AG08396 (cell line): ENCODE data around the gene MANBA.

Source experiments
- DNase-seq: peaks from one replicate; pipeline ENCODE4 v3.0.0; 2012; ENCODE audit warnings: low spot score, mixed read lengths

The MANBA gene

DNA sequence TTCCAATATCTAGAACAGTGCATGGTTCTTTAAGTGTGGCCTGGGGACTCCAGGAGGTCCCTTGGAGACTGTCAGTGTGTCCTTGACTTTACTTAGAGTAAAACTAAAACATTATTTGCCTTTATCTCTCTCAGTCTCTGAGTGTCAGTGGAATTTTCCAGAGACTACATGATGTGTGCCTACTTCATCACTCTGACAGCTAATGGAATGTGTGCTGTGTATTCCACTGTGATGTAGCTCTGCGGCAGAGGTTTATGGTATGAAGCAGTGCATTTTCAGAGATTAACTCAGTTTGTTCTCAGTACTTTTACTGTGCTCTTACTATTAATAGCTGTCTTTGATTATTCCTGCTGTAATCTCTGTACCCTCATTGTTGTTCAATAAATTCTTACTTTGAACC lies 85.6 kb downstream of the MANBA start:
- DNase-seq = peak; percentile 16

DNA sequence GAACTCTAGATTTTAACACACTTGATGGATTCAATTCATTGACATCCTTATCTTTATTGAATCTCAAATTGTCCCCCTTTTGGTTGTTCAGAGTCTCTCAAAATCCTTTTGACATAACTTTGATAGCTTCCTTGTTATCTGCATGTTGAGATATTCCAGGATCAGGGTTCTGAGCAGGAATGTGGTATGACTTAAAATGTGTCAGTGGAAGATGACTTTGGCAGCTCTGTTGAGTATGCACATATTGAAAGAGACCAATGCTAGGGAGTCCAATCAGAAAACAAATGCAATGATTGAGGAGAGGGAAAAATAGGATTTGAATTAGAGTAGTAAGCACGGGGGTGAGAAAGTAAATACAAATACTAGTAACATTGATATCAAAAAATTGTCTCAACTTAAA lies 93.8 kb downstream of the MANBA start:
- DNase-seq = no peak

DNA sequence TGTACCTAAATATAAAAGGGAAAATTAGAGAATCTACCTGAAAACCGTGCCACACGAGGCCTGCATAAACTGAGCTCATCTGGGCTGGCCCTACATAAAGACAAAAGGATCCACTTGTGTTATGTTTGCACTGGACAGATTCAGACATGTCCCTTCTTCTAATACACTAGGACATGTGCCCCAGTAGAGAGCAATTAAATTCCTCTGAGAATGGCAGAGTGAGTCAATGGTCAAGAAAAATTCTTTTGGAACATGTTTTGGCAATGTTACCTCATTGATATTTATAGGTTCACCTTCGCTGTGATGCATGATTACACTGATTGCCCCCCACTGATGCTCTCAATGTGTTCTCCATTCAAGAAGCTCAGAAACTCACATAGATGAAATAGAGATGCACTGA lies 95.2 kb downstream of the MANBA start:
- DNase-seq = no peak

DNA sequence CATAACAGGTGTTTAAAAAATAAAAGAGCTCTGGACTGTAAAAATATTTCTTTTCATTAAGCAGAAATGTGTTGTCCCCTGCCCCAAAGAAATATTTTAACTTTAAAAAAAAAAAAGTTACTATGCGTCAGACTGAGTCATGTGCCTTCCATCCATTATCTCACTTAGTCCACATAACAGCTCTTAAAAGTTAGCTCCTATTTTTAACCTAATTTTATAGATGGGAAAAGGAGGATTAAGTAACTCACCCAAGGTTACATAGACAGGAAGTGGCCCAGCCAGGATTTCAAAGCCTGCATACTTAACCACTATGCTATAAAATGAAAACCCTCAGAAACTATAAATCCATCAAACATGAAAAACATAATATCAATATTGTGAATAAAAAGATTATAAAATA lies 97.7 kb downstream of the MANBA start:
- no peak for DNase-seq

DNA sequence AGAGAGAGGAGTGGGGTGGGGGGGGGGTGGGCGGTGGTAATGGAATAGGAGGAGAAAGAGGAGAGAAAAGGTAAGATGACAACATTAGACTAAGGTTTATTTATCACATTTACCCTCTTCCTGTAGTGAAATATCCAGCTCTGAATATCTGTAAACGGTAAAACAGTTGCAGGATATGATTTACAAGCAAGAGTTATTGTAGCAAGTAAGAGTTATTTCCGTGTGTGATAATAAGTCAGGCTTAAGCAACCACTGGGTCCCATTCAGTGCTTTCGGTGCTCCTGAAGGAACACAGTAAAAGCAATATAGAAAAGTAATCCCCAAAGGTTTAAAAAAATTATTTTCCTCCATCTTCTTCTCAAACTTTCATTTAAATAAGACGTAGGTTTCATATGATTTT lies 103.6 kb downstream of the MANBA start:
- DNase-seq = no peak

DNA sequence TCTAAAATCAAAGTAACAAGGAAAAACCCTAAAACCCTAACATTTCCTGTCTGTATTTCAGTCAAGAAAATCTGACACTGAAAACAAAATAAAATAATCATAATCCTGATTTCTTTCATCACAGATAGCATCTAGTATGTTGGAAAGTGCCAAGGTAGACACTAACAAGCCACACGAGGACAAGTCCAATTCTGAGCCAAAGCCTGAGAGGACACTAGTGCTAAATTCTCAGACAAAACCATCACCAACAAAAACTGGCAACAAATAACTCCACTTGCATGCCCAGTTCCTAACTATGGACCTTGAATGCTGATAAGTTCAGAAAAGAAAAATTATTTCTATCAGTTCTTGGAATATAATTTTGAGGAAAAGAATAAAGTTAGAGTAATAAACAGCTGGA lies 113.7 kb downstream of the MANBA start:
- DNase-seq = no peak

DNA sequence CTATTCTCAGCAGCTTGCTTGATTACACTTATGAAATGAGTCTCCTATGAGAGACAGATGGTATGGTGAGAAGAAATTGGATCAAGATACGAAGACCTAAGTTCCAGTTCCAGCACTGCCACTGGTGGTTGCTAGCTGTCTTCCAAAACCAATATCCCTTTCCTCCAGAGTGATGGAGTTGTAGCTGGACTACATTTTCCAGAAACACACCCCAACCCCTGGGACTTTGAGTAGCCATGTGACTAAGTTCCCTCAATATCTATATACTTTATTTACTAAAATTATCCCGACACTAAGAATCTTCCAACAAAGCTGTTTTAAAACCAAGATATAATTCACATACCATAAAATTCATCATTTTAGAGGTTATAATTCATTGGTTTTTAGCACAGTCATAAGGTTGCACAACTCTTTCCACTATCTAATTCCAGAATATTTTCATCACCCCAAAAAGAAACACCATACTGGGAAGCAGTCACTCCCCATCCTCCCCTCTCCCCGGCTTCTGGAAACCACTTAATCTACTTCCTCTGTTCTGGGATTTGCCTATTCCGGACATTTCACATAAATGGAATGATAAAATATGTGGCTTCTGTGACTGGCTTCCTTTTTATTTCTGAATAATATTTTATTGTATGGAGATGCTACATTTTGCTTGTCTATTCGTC lies 118.0 kb downstream of the MANBA start:
- DNase-seq = no peak

DNA sequence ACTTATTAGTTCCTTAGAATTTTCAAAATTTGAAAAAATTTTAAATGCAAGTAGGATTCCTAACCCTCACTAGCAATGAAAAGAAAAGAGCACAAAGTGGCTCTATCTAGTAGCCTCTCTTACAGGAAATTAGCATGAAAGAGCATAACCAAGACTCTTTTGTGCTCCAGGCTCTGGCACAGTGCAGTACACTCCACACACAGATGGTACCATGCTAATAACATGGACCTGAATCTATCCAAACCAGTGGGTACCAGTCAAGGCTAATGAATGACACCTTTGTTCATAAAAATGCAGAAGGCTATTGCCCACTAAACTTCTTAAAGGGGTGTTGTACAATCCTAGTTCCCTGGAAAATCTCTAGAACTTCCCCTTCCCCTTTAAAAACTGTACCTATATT lies 119.0 kb downstream of the MANBA start:
- DNase-seq = no peak

DNA sequence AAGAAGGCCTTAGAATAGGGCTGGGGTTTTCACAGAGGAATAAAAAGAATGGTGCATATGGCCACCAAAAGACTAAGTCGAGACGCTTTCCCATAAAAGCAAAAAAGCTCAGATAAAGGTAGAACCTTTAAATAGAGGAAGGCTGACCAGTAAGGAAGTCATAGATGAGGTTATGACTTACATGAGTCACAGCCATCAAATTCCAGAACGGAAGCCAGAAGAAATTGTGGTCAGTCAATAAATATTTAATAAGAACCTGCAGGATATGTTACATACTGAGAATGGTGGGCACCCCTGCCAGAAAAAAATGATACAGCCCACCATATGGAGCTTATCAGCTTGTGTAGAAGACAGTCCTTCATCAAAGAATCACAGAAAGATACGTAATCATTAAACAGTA lies 120.1 kb downstream of the MANBA start:
- no peak for DNase-seq

DNA sequence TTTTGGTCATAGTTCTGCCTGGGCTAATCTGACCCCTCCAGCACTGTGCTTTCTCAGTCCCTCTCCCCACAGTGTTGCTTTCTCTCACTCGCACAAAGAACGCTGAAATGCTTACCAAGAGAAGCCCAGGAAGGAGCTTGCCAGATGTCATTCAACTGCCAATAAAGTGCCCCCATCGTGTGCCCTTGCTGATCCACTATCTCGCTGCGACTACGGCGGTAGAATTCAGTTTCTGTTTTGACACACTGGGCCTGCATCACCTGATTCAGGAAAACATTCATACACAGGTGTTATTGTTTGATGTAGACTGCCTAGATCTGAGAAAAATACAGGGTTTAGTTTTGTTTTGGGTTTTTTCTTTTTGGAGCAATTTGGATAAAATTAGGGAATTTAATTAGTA lies 121.2 kb downstream of the MANBA start:
- no peak for DNase-seq

DNA sequence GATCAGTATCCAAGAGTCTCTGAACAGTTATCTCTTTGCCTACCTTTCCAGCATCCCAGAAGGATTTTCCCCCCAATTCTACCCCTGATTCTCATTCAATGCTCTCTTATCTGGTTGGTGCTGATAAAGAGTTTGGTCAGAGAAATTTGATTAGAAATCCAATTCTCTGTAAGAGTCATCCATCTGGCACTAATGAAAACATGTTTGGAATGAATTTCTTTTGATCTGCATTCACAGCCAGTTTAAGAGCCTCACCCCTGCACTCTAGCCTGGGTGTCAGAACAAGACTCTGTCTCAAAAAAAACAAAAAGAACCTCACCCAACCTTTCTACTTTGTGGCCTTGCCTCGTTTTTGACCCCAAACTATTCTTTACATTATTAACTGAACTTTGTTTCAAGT lies 122.1 kb downstream of the MANBA start:
- no peak for DNase-seq

DNA sequence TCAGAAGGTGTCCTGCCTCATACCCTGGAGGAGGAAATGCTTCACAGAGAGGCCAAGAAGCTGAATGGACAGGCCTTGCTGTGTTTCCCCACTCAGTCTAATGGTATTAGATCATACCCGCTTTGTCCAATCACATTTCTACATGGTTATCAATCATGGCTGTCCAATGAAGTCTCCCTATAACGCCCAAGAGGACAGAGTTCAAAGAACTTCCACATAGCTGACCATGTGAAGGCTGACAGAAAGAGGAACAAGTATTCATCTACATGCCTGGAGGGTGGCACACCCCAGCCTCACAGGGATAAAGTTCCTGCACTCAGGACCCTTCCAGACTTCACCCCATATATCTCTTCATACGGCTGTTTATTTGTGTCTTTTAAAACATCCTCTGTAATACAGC lies 123.4 kb downstream of the MANBA start:
- no peak for DNase-seq

DNA sequence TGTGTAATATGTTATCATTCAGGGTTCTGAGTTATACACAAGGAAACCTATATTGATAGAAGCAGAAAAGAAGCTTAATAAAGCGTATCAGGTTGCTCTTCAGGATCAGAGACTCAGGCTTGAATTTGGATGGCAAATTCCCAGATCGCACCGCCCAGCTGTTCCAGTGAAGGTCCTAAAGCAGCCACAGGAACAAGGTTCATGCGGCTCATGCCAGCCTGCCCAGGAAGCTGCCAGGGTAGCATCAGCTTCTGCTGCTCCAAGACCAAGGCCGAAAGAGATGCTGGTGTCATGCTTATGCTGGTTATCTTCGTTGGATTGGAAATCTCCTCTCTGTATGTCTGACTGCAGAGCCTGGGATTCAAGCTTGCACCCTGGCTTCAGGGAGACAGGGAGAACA lies 127.7 kb downstream of the MANBA start:
- no peak for DNase-seq

DNA sequence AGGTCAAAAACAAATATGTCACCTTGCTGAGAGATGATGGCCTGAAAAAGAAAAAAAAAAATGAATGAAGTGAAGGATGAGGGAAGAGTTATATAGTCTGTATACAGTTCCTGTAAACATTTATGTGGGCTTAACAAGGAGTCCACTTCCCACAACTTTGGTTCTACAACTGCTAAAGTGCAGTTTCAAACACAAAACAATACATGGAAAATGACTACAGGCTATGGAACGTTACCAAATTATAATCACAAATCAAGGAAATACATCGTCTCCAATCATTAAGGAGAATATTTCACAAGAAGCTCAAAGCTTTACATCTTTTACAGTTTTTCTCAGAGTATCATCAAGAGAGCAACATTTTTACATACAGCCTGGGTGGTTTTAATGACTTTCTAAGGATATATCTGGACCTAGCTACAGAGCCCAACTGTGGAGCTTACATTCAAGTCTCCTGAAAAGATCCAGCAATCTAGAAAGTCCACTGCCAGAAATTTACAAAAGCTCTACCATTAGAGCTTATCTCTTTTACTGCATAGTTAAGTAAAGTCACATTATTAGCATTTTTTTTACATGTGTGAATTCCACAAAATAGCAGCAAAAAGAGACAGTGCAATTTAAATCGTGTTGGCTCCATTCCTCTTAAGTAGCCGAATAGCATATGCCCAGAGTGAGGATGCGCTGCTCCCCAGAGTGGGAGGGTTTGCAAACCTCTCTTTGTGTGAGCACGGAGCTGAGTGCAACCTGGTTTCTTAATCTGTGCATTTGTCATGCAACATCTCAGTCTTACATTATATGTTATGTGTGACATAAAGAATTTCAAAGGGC lies 128.3 kb downstream of the MANBA start:
- DNase-seq = no peak

DNA sequence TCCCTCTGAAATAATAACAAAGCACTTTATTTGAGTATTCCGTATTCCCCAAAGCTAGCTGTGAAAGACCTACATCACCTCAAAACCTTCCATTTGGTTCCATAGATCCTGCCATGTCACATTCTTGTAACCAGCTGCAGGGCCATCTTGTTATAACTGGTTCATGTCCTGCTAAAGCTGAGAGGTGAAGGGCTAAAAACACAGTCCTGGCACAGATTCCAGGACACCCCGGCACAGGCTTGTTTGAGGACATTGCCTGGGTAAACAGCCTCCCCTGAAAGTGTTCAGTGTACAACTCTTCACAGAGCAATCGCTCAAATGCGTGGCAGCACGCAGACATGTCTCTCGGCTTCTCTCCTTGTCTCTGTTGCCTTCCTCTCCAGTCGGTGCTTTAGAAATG lies 129.2 kb downstream of the MANBA start:
- DNase-seq = no peak

DNA sequence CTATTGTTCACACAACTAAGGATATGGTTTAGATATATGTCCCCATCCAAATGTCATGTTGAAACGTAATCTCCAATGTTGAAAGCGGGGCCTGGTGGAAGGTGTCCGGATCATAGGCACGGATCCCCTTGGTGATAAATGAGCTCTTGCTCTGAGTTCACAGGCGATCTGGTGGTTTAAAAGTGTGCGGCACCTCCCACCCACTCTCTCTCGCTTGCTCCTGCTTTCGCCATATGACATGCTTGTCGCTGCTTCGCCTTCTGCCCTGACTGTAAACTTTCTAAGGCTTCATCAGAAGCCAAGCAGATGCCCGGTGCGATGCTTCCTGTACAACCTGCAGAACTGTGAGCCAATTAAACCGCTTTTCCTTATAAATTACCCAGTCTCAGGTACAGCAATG lies 131.1 kb downstream of the MANBA start:
- no peak for DNase-seq

DNA sequence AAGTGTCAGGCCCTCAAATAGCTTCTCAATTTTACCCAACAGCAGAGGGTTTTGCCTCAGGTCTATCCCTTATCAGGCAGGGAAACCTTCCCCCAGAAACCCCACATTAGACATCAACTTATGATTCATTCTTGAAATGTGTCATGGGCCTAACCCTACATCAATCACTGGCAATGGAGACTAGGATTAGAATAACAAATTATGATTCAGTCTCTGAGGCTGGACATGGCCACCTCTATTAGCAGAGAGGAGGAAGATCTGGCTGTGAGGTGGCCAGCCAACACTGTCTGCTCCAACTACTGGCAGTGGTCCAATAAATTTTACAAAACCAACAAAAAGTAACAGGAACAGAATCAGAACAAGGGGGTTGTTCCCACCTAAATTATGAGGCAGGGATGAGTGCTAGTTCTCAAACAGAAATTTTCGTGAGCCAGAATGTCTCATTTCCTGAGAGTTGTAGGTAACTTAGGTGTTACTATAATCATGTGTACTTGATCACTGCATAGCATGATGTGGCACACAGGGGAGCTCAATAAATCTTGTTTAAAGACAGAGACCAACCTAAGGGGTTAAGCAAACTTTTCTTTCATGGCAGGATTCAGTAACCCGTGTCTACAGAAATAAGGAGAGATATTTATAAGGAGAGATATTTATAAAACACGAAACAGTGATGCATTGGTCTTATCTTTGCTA lies 132.8 kb downstream of the MANBA start:
- DNase-seq = peak; percentile 31

DNA sequence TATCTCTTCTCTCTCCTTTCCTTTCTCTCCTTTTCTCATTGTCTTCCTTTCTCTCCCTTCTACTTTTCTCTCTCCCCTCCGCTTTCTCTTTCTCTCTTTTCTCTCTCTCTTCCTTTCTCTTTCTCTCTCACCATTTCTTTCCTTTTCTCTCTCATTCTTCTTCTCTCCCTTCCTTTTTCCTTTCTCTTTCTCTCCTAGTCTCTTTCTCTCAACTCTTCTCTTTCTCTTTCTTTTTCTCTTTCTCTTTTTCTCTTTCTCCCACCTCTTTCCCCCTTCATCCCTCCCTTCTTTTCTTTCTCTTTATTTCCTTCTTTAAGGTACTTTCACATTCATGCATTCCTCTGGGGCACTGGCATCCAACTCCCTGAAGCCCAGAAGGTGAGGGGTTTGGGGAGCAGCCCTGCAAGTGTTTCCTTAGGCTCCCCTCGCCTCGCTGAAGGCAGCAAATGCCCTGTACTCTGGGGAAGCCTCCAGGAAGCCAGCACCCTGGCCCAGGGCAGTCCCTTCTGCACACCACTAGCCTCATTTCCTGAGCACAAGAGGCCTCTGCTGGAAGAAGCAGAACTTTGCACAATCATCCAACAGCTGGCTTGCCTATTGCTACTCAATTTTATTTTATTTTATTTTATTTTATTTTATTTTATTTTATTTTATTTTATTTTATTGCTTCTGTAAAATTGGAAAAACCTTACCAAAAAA lies 135.4 kb downstream of the MANBA start:
- peak; percentile 37 for DNase-seq

DNA sequence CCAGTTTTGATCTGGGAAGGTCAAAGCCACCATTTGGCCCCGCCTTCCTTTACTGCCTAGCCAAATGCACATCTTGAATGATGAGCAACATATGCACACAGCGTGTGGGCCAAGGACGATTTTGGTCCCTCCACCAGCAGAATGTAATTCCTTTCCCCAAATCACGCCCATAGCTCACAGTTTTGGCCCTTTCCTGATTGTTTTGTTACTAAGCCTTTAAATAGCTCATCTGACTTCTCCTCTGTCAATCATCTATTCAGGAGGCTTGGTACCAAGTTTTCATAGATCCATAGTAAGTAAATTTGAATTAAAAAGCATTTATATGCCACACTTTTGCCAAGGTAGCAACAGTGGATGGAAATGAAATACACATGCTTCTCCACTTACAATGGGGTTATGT lies 136.3 kb downstream of the MANBA start:
- no peak for DNase-seq

DNA sequence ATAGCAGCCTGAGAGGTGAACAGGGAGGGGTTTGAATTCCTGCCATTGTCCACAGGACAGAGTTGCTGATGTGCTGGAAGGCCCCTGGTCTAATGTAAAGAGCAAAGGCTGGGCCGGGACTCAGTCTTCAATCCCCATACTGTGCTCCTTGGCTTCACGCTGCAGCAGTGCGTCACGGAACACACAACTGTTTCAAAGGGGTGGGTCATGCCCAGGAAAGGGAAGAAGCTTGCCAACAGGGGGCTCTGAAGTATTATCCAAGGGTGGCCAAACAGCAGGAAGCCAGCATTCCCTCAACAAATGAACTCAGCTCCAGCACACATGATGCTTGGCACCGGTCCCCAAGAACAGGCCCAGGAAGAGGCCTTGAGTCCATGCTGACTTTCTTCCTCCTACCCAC lies 137.1 kb downstream of the MANBA start:
- DNase-seq = peak; percentile 31

DNA sequence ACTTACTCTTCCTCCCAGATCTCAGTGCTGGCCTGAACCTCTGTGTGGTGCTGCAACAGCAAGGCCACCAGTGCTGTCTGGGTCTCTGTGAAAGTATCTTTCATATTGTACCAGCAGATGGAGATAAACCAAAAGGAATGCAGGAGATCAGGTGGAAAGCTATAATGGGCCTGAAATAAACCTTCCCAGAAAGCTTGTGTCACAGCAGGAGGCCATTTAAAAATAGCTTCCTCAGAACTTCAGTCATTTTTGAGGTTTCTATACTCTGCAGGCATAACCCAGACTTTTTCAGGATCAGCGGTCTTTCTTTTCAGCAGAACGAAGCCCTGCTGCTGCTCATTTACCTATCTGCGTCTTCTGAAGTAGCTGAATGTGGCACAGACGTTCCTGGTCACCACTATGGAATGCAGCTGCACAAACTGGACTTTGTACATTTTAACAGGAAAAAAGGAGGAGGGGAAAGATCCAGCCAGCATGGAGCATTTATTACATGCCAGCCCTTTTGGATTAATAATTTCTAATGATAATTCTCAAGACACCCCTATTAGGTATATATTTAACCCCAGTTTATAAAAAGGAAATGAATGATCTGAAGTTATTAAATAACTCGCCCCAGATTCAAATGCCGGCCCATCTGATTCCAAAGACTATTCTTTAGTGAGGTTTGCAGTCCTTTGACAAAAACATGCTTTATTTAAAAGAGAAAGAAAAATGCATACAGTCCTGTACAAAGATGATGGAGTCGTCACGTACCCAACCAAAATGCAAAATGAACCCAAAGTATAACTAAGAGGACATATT lies 139.9 kb downstream of the MANBA start:
- DNase-seq = peak; percentile 63
